Activated naive CD4-positive, alpha-beta T cell (primary cell): ENCODE data around the gene THEMIS2.
"Not testable (repeated sequence)": the region's sequence is repeated elsewhere in the genome, so short reads cannot be mapped to it uniquely, and the experiment has no call there.

Experiments used
- DNase-seq, 4 experiments: peaks; one replicate each; lab custom pipeline; 2025; lab: John Stamatoyannopoulos, UW

THEMIS2 gene

GRCh38 chr1:27872059-27872801, at the start of gene THEMIS2:
Gene THEMIS2 (plus strand): TSS chr1:27872544. CDS start chr1:27872572, 28 bp downstream.
- peak; percentile 37 to 84 (median 62) for DNase-seq

- DNase-seq = no peak
These were observed 48.6 kb upstream of the THEMIS2 start for GRCh38 chr1:27823784-27824183.

- DNase-seq = no peak
These were observed 47.9 kb upstream of the THEMIS2 start for GRCh38 chr1:27824411-27824810.

GRCh38 chr1:27829339-27829960, 42.9 kb upstream of the THEMIS2 start:
- not testable (repeated sequence) for DNase-seq

GRCh38 chr1:27830621-27831440, 41.5 kb upstream of the THEMIS2 start, which contains the start of gene PPP1R8:
Gene PPP1R8 (plus strand): TSS chr1:27830782. CDS start chr1:27830836, 54 bp downstream.
- peak; percentile 69 to 83 (median 72) for DNase-seq

GRCh38 chr1:27831568-27832410, 40.6 kb upstream of the THEMIS2 start:
- DNase-seq = no peak

GRCh38 chr1:27832762-27833161, 39.6 kb upstream of the THEMIS2 start:
- DNase-seq = no peak

GRCh38 chr1:27833470-27833869, 38.9 kb upstream of the THEMIS2 start:
- DNase-seq = no peak

GRCh38 chr1:27835046-27835445, 37.3 kb upstream of the THEMIS2 start:
- no peak for DNase-seq

GRCh38 chr1:27835501-27835900, 36.8 kb upstream of the THEMIS2 start:
- no peak for DNase-seq

GRCh38 chr1:27849951-27850350, 22.4 kb upstream of the THEMIS2 start:
- no peak for DNase-seq

- DNase-seq = no peak
These were observed 17.3 kb upstream of the THEMIS2 start for GRCh38 chr1:27855085-27855484.

- DNase-seq = no peak
These were observed 15.6 kb upstream of the THEMIS2 start for GRCh38 chr1:27856561-27857343.

GRCh38 chr1:27857552-27857951, 14.8 kb upstream of the THEMIS2 start:
- DNase-seq = not testable (repeated sequence)

GRCh38 chr1:27858072-27858948, 14.0 kb upstream of the THEMIS2 start:
- peak; percentile 57 to 88 (median 80) for DNase-seq

GRCh38 chr1:27858949-27859576, 13.3 kb upstream of the THEMIS2 start:
- DNase-seq = no peak

- DNase-seq = no peak
These were observed 10.9 kb upstream of the THEMIS2 start for GRCh38 chr1:27861436-27861835.

GRCh38 chr1:27862004-27862403, 10.3 kb upstream of the THEMIS2 start:
- no peak for DNase-seq
